ENCODE data around the gene FLOT2.

Gene FLOT2

GRCh38 chr17:28916302-28916934 lies 18.9 kb upstream of the FLOT2 start:
- H3K27me3 ChIP-seq (ENCODE audit: low read depth, low read length): no peaks in the 10 kb centered on the region
- H3K4me3 ChIP-seq (ENCODE audit: low read depth in 1 of 2, low read length in 2 of 2): no peak overlapping the region
- H3K27ac ChIP-seq (ENCODE audit: low read length): no peak overlapping the region
- no peaks in the 10 kb centered on the region for H3K4me1 ChIP-seq (ENCODE audit: control insufficient read depth in 1 of 2, insufficient read depth in 2 of 2, low read length in 2 of 2)
- no peaks in the 10 kb centered on the region for H3K9me3 ChIP-seq (ENCODE audit: control insufficient read depth in 1 of 2, low read length in 2 of 2)
- peaks cover 76 to 91% of the 10 kb centered on the region in 2 donors for H3K36me3 ChIP-seq (ENCODE audit: control insufficient read depth in 1 of 2, insufficient read depth in 2 of 2, low read length in 2 of 2)

GRCh38 chr17:28912938-28913333 lies 15.4 kb upstream of the FLOT2 start:
- H3K4me1 ChIP-seq (ENCODE audit: control insufficient read depth in 1 of 2, insufficient read depth in 2 of 2, low read length in 2 of 2): peaks cover 1 to 14% of the 10 kb centered on the region in 2 donors
- H3K27ac ChIP-seq (ENCODE audit: low read length): no peak overlapping the region
- H3K9me3 ChIP-seq (ENCODE audit: control insufficient read depth in 1 of 2, low read length in 2 of 2): no peaks in the 10 kb centered on the region
- peaks cover 81 to 85% of the 10 kb centered on the region in 2 donors for H3K36me3 ChIP-seq (ENCODE audit: control insufficient read depth in 1 of 2, insufficient read depth in 2 of 2, low read length in 2 of 2)
- no peak overlapping the region for H3K4me3 ChIP-seq (ENCODE audit: low read depth in 1 of 2, low read length in 2 of 2)
- no peaks in the 10 kb centered on the region for H3K27me3 ChIP-seq (ENCODE audit: low read depth, low read length)

GRCh38 chr17:28912281-28912937 lies 14.9 kb upstream of the FLOT2 start:
- peaks cover 78 to 82% of the 10 kb centered on the region in 2 donors for H3K36me3 ChIP-seq (ENCODE audit: control insufficient read depth in 1 of 2, insufficient read depth in 2 of 2, low read length in 2 of 2)
- no peak overlapping the region for H3K27ac ChIP-seq (ENCODE audit: low read length)

GRCh38 chr17:28911411-28912045 lies 14.0 kb upstream of the FLOT2 start:
- Histone ChIP-seq H3K27me3 (ENCODE audit: low read depth, low read length) (no peaks in the 10 kb centered on the region), H3K4me3 (ENCODE audit: low read depth in 1 of 2, low read length in 2 of 2) (no peak overlapping the region), H3K9me3 (ENCODE audit: control insufficient read depth in 1 of 2, low read length in 2 of 2) (no peaks in the 10 kb centered on the region), H3K36me3 (ENCODE audit: control insufficient read depth in 1 of 2, insufficient read depth in 2 of 2, low read length in 2 of 2) (peaks cover 76 to 84% of the 10 kb centered on the region in 2 donors), H3K27ac (ENCODE audit: low read length) (no peak overlapping the region), H3K4me1 (ENCODE audit: control insufficient read depth in 1 of 2, insufficient read depth in 2 of 2, low read length in 2 of 2) (peaks cover 4 to 28% of the 10 kb centered on the region in 2 donors)

More at GRCh38 chr17:28912281-28912937, 14.9 kb upstream of the FLOT2 start:
- Histone ChIP-seq H3K27me3 (ENCODE audit: low read depth, low read length) (no peaks in the 10 kb centered on the region), H3K9me3 (ENCODE audit: control insufficient read depth in 1 of 2, low read length in 2 of 2) (no peaks in the 10 kb centered on the region), H3K4me1 (ENCODE audit: control insufficient read depth in 1 of 2, insufficient read depth in 2 of 2, low read length in 2 of 2) (peaks cover 4 to 19% of the 10 kb centered on the region in 2 donors), H3K4me3 (ENCODE audit: low read depth in 1 of 2, low read length in 2 of 2) (no peak overlapping the region)

- no peak overlapping the region for H3K27ac ChIP-seq (ENCODE audit: low read length)
- H3K27me3 ChIP-seq (ENCODE audit: low read depth, low read length): no peaks in the 10 kb centered on the region
- H3K4me1 ChIP-seq (ENCODE audit: control insufficient read depth in 1 of 2, insufficient read depth in 2 of 2, low read length in 2 of 2): peaks cover 4 to 34% of the 10 kb centered on the region in 2 donors
- no peaks in the 10 kb centered on the region for H3K9me3 ChIP-seq (ENCODE audit: control insufficient read depth in 1 of 2, low read length in 2 of 2)
- peaks cover 74 to 83% of the 10 kb centered on the region in 2 donors for H3K36me3 ChIP-seq (ENCODE audit: control insufficient read depth in 1 of 2, insufficient read depth in 2 of 2, low read length in 2 of 2)
- H3K4me3 ChIP-seq (ENCODE audit: low read depth in 1 of 2, low read length in 2 of 2): no peak overlapping the region
Observed at GRCh38 chr17:28910534-28910933, 13.0 kb upstream of the FLOT2 start.

- H3K27ac ChIP-seq (ENCODE audit: low read length): peak overlapping the region; percentile 81
- peak overlapping the region in 1 of 2 donors; percentile 25 for H3K4me3 ChIP-seq (ENCODE audit: low read depth in 1 of 2, low read length in 2 of 2)
- peaks cover 60 to 67% of the 10 kb centered on the region in 2 donors for H3K36me3 ChIP-seq (ENCODE audit: control insufficient read depth in 1 of 2, insufficient read depth in 2 of 2, low read length in 2 of 2)
- H3K9me3 ChIP-seq (ENCODE audit: control insufficient read depth in 1 of 2, low read length in 2 of 2): no peaks in the 10 kb centered on the region
- no peaks in the 10 kb centered on the region for H3K27me3 ChIP-seq (ENCODE audit: low read depth, low read length)
- peaks cover 4 to 34% of the 10 kb centered on the region in 2 donors for H3K4me1 ChIP-seq (ENCODE audit: control insufficient read depth in 1 of 2, insufficient read depth in 2 of 2, low read length in 2 of 2)
Observed at GRCh38 chr17:28908640-28909167, 11.2 kb upstream of the FLOT2 start.

- H3K27me3 ChIP-seq (ENCODE audit: low read depth, low read length): no peaks in the 10 kb centered on the region
- peak overlapping the region; percentile 81 for H3K27ac ChIP-seq (ENCODE audit: low read length)
- peaks cover 52 to 59% of the 10 kb centered on the region in 2 donors for H3K36me3 ChIP-seq (ENCODE audit: control insufficient read depth in 1 of 2, insufficient read depth in 2 of 2, low read length in 2 of 2)
- H3K9me3 ChIP-seq (ENCODE audit: control insufficient read depth in 1 of 2, low read length in 2 of 2): no peaks in the 10 kb centered on the region
- H3K4me3 ChIP-seq (ENCODE audit: low read depth in 1 of 2, low read length in 2 of 2): peak overlapping the region in 1 of 2 donors; percentile 25
- peaks cover 8 to 39% of the 10 kb centered on the region in 2 donors for H3K4me1 ChIP-seq (ENCODE audit: control insufficient read depth in 1 of 2, insufficient read depth in 2 of 2, low read length in 2 of 2)
Observed at GRCh38 chr17:28907709-28908475, 10.4 kb upstream of the FLOT2 start.

GRCh38 chr17:28906706-28907438 lies 9.3 kb upstream of the FLOT2 start:
- H3K4me1 ChIP-seq (ENCODE audit: control insufficient read depth in 1 of 2, insufficient read depth in 2 of 2, low read length in 2 of 2): peaks cover 10 to 41% of the 10 kb centered on the region in 2 donors
- H3K36me3 ChIP-seq (ENCODE audit: control insufficient read depth in 1 of 2, insufficient read depth in 2 of 2, low read length in 2 of 2): peaks cover 44 to 49% of the 10 kb centered on the region in 2 donors
- H3K9me3 ChIP-seq (ENCODE audit: control insufficient read depth in 1 of 2, low read length in 2 of 2): no peaks in the 10 kb centered on the region
- H3K4me3 ChIP-seq (ENCODE audit: low read depth in 1 of 2, low read length in 2 of 2): no peak overlapping the region
- no peak overlapping the region for H3K27ac ChIP-seq (ENCODE audit: low read length)
- no peaks in the 10 kb centered on the region for H3K27me3 ChIP-seq (ENCODE audit: low read depth, low read length)

GRCh38 chr17:28906276-28906675 lies 8.7 kb upstream of the FLOT2 start:
- Histone ChIP-seq H3K9me3 (ENCODE audit: control insufficient read depth in 1 of 2, low read length in 2 of 2) (no peaks in the 10 kb centered on the region), H3K27ac (ENCODE audit: low read length) (no peak overlapping the region), H3K4me1 (ENCODE audit: control insufficient read depth in 1 of 2, insufficient read depth in 2 of 2, low read length in 2 of 2) (peaks cover 12 to 42% of the 10 kb centered on the region in 2 donors), H3K36me3 (ENCODE audit: control insufficient read depth in 1 of 2, insufficient read depth in 2 of 2, low read length in 2 of 2) (peaks cover 38 to 43% of the 10 kb centered on the region in 2 donors), H3K4me3 (ENCODE audit: low read depth in 1 of 2, low read length in 2 of 2) (no peak overlapping the region), H3K27me3 (ENCODE audit: low read depth, low read length) (no peaks in the 10 kb centered on the region)

GRCh38 chr17:28904800-28905199 lies 7.3 kb upstream of the FLOT2 start:
- H3K27ac ChIP-seq (ENCODE audit: low read length): no peak overlapping the region
- no peaks in the 10 kb centered on the region for H3K9me3 ChIP-seq (ENCODE audit: control insufficient read depth in 1 of 2, low read length in 2 of 2)
- H3K4me1 ChIP-seq (ENCODE audit: control insufficient read depth in 1 of 2, insufficient read depth in 2 of 2, low read length in 2 of 2): peaks cover 12 to 42% of the 10 kb centered on the region in 2 donors
- H3K36me3 ChIP-seq (ENCODE audit: control insufficient read depth in 1 of 2, insufficient read depth in 2 of 2, low read length in 2 of 2): peaks cover 23 to 28% of the 10 kb centered on the region in 2 donors
- H3K27me3 ChIP-seq (ENCODE audit: low read depth, low read length): no peaks in the 10 kb centered on the region
- no peak overlapping the region for H3K4me3 ChIP-seq (ENCODE audit: low read depth in 1 of 2, low read length in 2 of 2)

Measured in muscle layer of duodenum (tissue), 2 donors.